CD4-positive, alpha-beta T cell (primary cell): Measurements from ENCODE around the gene GMPPA. TPM values are rescaled to one million over a fixed set of nuclear protein-coding genes. Genes with fewer than 3 reads are reported as not detected.

Experiments used
- ATAC-seq: fragments of 200-7000 bp; cut with Tn5 transposase; one replicate; pipeline ENCODE4 v1.10.0; 2022; ENCODE audit warnings: mild to moderate bottlenecking; ENCODE audit not compliant: poor library complexity
- CTCF ChIA-PET: fragments of 350-600 bp; sonication (Branson Sonifier 250); formaldehyde crosslinking; loops from one replicate; lab custom pipeline; 2021; ENCODE audit warnings: antibody characterized with exemption, inconsistent platforms; lab: Charles Lee
- POLR2A ChIA-PET: fragments of 350-600 bp; sonication (Branson Sonifier 250); formaldehyde crosslinking; loops from one replicate; lab custom pipeline; 2021; ENCODE audit warnings: antibody characterized with exemption, inconsistent platforms; lab: Charles Lee
- DNase-seq, 14 experiments: peaks; one replicate each; pipeline ENCODE4 v3.0.0-alpha.2; 2013 to 2020; ENCODE audit warnings: mixed read lengths in 2 of 14
- H3K27ac ChIP-seq, 2 donors: one replicate each; pipeline versions ENCODE4 v1.5.1 to v1.7.0; 2013; ENCODE audit warnings: low read length in 2 of 2, low read depth in 1 of 2, mild to moderate bottlenecking in 1 of 2
- H3K27me3 ChIP-seq, 2 experiments: 1 replicate in 1 of 2; 2 replicates in 1 of 2; pipeline versions ENCODE4 v1.6.1 to v1.7.0; 2013; ENCODE audit warnings: low read length in 2 of 2, control low read depth in 1 of 2, mild to moderate bottlenecking in 1 of 2, moderate library complexity in 1 of 2; ENCODE audit not compliant: insufficient read depth in 2 of 2, control insufficient read depth in 1 of 2
- H3K36me3 ChIP-seq: one replicate; pipeline ENCODE4 v1.6.1; 2013; ENCODE audit warnings: low read length, control low read depth; ENCODE audit not compliant: insufficient read depth
- H3K4me1 ChIP-seq: one replicate; pipeline ENCODE4 v1.6.1; 2013; ENCODE audit warnings: low read length, control low read depth; ENCODE audit not compliant: insufficient read depth
- H3K4me3 ChIP-seq: one replicate; pipeline ENCODE4 v1.5.1; 2013; ENCODE audit warnings: mild to moderate bottlenecking, low read length, moderate library complexity
- H3K9me3 ChIP-seq, 2 experiments: 1 replicate in 1 of 2; 2 replicates in 1 of 2; pipeline versions ENCODE4 v1.6.1 to v1.7.0; 2013; ENCODE audit warnings: low read length in 2 of 2, mild to moderate bottlenecking in 2 of 2, control low read depth in 1 of 2, moderate library complexity in 1 of 2; ENCODE audit not compliant: control insufficient read depth in 1 of 2, insufficient read depth in 1 of 2
- H3K27ac Mint-ChIP-seq: one replicate; pipeline ENCODE4 v1.8.0; 2020; ENCODE audit warnings: mixed read lengths
- H3K27me3 Mint-ChIP-seq: one replicate; pipeline ENCODE4 v1.8.0; 2021; ENCODE audit warnings: mixed read lengths
- H3K36me3 Mint-ChIP-seq: one replicate; pipeline ENCODE4 v1.8.0; 2021; ENCODE audit warnings: low read depth, mixed read lengths
- H3K4me1 Mint-ChIP-seq: one replicate; pipeline ENCODE4 v1.8.0; 2021; ENCODE audit warnings: low read depth, mixed read lengths
- H3K4me3 Mint-ChIP-seq: one replicate; pipeline ENCODE4 v1.8.0; 2020; ENCODE audit warnings: mild to moderate bottlenecking, mixed read lengths
- H3K9me3 Mint-ChIP-seq: one replicate; pipeline ENCODE4 v1.8.0; 2020; ENCODE audit warnings: mixed read lengths
- CTCF ChIP-seq: fragments of 200-600 bp; IDR thresholded peaks from one replicate; pipeline ENCODE4 v1.8.0; 2022; ENCODE audit warnings: antibody characterized with exemption, mild to moderate bottlenecking
- intact Hi-C, 2 experiments: fragments of 100-400 bp; cut with DNase I in 1 of 2; cut with micrococcal nuclease in 1 of 2; formaldehyde crosslinking; loops; one replicate each; pipeline versions ENCODE4 v1.15.1 to v1.9.0; 2023 to 2025; cut with DNase I, micrococcal nuclease
- total RNA-seq, 174 experiments: library from RNA in 2 of 174; stranded (reverse) in 2 of 174; gene quantifications; one replicate each; pipeline ENCODE4 v1.2.3 and lab custom pipeline; 2021 to 2026

GMPPA gene
- total RNA-seq, 2 experiments from 2014 or later = 13.3 to 14.4 TPM

DNA sequence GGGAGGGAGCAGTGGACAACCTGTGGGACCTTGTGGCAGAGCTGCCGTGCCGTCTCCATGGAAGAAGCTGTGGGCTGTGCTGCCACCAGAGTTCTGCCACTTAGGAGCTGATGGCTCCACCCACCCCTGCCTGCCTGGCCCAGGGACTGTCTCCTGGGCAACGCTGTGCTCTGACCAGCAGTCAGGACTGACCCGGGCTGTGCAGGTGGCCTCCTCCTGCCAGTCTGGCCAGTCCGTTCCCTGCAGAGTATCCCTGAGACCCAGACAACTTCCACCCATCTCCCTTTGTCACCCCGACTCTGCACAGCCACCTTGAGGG lies 28.3 kb downstream of the GMPPA start:
- no peaks in the 10 kb centered on the region for H3K9me3 Mint-ChIP-seq
- TF ChIP-seq CTCF = no peak
- Histone ChIP-seq H3K4me3 (no peak overlapping the region), H3K9me3 (no peaks in the 10 kb centered on the region), H3K36me3 (no peaks in the 10 kb centered on the region), H3K27ac (no peak overlapping the region), H3K27me3 (peaks cover 61 to 75% of the 10 kb centered on the region in 2 experiments), H3K4me1 (peaks cover 18% of the 10 kb centered on the region)
- peaks cover 90% of the 10 kb centered on the region for H3K27me3 Mint-ChIP-seq
- ChIA-PET POLR2A (no interaction called here), CTCF (interaction anchor here (1.8 kb wide), 1 partner anchor 125 kb away, joined by 4 read pairs; no protein-coding TSS in a partner anchor)
- H3K27ac Mint-ChIP-seq = no peak overlapping the region
- DNase-seq = no peak
- no peak for ATAC-seq
- H3K4me3 Mint-ChIP-seq = no peak overlapping the region
- peaks cover 9% of the 10 kb centered on the region for H3K4me1 Mint-ChIP-seq
- no peaks in the 10 kb centered on the region for H3K36me3 Mint-ChIP-seq
- intact Hi-C loops = no loop called here

DNA sequence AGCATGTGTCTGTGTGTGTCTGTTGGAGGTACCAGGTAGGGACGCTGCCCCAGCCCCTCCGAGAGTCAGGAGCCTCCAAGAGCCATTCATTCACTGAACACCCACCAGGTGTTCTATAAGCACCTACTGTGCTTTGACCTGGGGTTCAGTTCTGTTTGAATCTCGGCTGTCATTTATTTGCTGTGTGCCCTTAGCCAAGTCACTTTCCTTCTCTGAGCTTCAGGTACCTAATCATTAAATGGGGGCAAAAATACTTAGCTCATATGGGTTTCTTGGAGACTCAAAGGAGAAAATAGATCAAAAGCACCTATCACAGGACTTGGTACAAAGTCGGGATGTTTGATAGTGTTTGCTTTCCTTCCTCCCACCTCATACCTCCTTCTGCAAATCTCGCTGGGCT lies 28.8 kb downstream of the GMPPA start:
- H3K4me1 Mint-ChIP-seq = peaks cover 7% of the 10 kb centered on the region
- TF ChIP-seq CTCF = no peak
- H3K4me3 Mint-ChIP-seq = no peak overlapping the region
- intact Hi-C loops = no loop called here
- no peaks in the 10 kb centered on the region for H3K9me3 Mint-ChIP-seq
- ChIA-PET CTCF (interaction anchor here (1.8 to 3.2 kb wide), 2 partner anchors 18 to 125 kb away, joined by 4 to 31 read pairs; no protein-coding TSS in a partner anchor), POLR2A (interaction anchor here (0.7 kb wide), 1 partner anchor 125 kb away, joined by 3 read pairs; no protein-coding TSS in a partner anchor)
- H3K27me3 Mint-ChIP-seq = peaks cover 89% of the 10 kb centered on the region
- no peak overlapping the region for H3K4me3 ChIP-seq
- H3K27ac Mint-ChIP-seq = no peak overlapping the region
- peaks cover 60 to 73% of the 10 kb centered on the region in 2 experiments for H3K27me3 ChIP-seq
- H3K4me1 ChIP-seq = peaks cover 15% of the 10 kb centered on the region
- DNase-seq (no peak), ATAC-seq (no peak)
- no peaks in the 10 kb centered on the region for H3K36me3 ChIP-seq
- H3K27ac ChIP-seq = no peak overlapping the region
- H3K9me3 ChIP-seq = peaks cover 0 to 3% of the 10 kb centered on the region in 2 experiments
- H3K36me3 Mint-ChIP-seq = no peaks in the 10 kb centered on the region

GRCh38 chr2:219530048-219530963 lies 31.6 kb downstream of the GMPPA start:
- no peak overlapping the region for H3K27ac Mint-ChIP-seq
- ChIA-PET CTCF (interaction anchor here (0.6 to 3.2 kb wide), 33 partner anchors 9 to 472 kb away, joined by 3 to 35 read pairs (median 4); partner anchors contain the start of genes ASIC4, CHPF, DNPEP and GMPPA), POLR2A (interaction anchor here (0.7 to 1.6 kb wide), 6 partner anchors 21 to 128 kb away, joined by 3 to 11 read pairs (median 4); partner anchors contain the start of gene GMPPA)
- TF ChIP-seq CTCF = peak; percentile 98
- peak; percentile 75 to 91 (median 83) for DNase-seq
- H3K4me1 Mint-ChIP-seq = no peaks in the 10 kb centered on the region
- peaks cover 4% of the 10 kb centered on the region for H3K4me1 ChIP-seq
- peaks cover 36 to 49% of the 10 kb centered on the region in 2 experiments for H3K27me3 ChIP-seq
- peaks cover 75% of the 10 kb centered on the region for H3K27me3 Mint-ChIP-seq
- peaks cover 0 to 3% of the 10 kb centered on the region in 2 experiments for H3K9me3 ChIP-seq
- no peaks in the 10 kb centered on the region for H3K9me3 Mint-ChIP-seq
- intact Hi-C loops = loop anchor here (1.0 to 2.0 kb wide), 6 partner anchors 22 to 127 kb away; no protein-coding TSS in a partner anchor
- H3K36me3 Mint-ChIP-seq = no peaks in the 10 kb centered on the region
- H3K4me3 Mint-ChIP-seq = no peak overlapping the region
- H3K36me3 ChIP-seq = no peaks in the 10 kb centered on the region
- no peak overlapping the region for H3K27ac ChIP-seq
- peak; percentile 99 for ATAC-seq
- no peak overlapping the region for H3K4me3 ChIP-seq
